ENCODE measurements around the gene SLC25A6.
"Not testable (repeated sequence)": the region's sequence is repeated elsewhere in the genome, so short reads cannot be mapped to it uniquely, and the experiment has no call there.

Gene SLC25A6
- total RNA-seq = 269 to 420 reads per million in 2 experiments

DNA sequence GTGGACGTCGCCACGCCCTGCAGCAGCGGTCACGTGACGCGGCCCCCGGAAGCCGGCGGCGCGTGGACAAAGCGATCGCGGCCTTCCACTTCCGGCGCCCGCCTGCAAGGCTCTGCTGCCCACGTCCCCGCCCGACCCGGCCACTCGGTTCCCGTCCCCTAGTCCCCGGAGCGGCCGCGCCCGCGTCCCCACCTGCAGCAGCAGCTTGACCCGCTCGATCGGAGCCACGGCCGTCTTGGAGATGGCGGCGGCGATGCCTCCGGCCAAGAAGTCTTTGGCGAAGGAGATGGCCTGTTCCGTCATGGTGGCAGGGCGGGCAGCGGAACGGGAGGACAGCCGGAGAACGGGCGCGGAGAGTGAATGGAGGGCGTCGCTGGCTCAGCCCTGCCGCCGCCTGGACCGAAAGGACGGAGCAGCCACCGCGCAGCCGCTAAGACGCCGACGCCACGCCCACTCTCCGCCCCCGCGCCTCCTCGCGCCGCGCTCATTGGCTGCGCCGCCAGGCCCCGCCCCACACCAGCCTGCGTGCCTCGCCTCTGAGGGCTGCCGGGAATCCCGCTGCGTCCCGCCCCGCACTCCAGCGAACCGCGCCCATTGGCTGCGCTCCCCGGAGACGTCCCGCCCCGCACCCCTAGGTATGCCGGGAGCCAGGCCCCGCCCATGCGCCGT, at the start of gene SLC25A6:
Gene SLC25A6, minus strand, starts transcription at position 407 of the 669 bp plus-strand sequence. Its CDS starts 104 bp downstream, at position 303.
- DNase-seq (ENCODE audit: low read depth) = peak; percentile 98

DNA sequence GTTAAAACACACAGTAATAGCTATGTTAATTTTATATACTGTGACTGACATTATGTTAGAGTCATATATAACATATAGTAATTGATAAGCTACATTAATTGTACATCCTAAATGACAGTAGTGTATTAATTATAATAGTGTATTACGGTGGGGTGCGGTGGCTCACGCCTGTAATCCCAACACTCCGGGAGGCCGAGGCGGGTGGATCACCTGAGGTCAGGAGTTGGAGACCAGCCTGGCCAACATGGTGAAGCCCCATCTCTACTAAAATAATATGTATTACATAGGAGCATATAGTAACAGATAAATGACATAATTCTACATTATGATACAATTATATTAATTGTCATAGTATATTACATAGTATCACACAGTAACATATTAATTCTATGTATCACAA, 48.6 kb upstream of the SLC25A6 start:
- DNase-seq (ENCODE audit: low read depth) = no peak

DNA sequence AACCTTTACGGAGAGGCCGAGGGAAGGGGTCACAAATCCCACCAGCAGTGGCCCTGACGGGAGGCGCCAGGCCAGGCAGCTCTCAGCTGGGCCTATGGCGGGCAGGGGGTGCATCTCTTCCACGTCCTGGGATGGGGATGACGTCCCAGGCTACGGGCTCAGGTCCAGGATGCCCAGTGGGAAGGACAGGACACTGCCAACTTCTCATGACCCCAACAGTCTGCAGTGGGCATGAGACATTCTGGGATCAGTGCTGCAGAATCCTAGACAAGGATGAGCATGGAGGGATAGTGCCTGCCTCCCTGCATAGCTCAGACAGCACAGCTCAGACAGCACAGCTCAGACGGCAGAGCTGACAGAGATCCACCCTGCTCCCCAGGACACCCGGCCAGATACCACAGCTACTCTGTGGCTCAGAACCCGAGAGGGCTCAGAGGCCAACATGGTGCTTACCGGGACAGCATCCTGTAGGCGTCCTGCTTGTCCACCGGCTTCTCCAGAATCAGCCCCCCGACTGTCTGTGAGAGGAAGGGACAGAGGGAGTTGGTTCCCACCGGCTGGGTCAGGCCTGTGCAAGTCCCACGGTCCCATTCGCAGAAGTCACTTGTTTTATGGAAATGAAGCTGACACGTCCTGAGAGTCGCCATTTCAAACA, 43.5 kb upstream of the SLC25A6 start:
- DNase-seq (ENCODE audit: low read depth) = no peak

DNA sequence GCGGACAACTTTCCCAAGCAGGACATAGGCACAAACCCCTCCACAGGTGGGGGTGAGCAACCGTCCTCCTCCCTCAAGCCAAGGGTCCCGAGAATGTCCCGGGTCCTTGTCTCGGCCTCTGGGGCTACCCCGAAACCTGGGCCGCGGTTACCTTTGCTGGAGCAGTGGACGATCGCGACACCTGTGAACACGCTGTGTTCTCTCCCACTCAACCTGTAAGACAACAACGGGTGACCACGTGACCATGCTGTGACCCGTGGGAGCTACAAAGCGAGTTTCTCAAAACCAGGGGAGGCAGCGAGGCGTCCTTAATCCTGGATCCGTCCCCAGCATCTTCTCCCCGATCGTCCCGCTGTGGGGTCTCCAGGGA, 42.9 kb upstream of the SLC25A6 start:
- DNase-seq (ENCODE audit: low read depth) = no peak

DNA sequence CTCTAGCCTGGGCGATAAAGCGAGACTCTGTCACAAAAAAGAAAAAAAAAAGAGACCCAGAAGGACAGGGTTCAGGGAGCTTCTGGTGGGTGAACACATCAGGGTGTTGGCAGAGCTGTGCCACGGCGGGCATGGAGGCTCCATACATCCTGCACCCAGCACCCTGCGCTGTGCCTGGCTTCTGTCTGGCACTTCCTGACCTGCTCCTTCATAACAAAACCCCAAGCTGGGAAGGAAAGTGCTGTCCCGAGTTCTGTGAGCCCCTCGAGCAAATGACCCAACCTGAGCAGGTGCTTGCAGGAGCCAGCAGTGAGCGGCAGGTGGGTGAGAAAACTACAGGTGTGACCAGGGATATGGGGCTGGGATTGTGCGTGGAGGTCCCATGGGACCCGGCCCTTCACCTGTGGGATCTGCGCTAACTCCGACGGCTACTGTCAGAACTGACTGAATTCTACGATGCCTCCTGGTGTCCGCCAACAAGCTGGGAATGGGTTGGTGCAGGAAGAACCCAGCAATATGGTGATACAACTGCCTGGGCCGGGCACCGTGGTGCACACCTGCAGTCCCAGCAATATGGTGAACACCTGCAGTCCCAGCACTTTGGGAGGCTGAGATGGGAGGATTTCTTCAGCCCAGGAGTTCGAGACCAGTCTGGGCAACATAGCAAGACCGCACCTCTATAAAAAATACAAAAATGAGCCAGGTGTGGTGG, 41.9 kb upstream of the SLC25A6 start:
- no peak for DNase-seq (ENCODE audit: low read depth)

DNA sequence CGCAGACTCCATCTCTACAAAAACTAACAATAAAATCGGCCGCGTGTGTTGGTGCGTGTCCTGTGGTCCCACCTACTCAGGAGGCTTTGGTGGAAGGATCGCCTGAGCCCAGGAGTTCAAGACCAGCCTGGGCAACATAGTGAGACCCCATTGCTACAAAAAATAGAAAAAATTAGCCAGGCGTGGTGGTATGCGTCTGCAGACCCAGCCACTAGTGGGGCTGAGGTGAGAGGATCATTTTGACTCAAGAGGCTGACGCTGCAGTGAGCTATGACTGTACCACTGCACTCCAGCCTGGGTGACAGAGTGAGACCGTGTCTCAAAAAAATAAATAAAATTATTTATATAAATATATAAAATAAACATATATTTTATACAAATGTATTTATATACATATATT, 38.5 kb upstream of the SLC25A6 start:
- DNase-seq (ENCODE audit: low read depth) = no peak

DNA sequence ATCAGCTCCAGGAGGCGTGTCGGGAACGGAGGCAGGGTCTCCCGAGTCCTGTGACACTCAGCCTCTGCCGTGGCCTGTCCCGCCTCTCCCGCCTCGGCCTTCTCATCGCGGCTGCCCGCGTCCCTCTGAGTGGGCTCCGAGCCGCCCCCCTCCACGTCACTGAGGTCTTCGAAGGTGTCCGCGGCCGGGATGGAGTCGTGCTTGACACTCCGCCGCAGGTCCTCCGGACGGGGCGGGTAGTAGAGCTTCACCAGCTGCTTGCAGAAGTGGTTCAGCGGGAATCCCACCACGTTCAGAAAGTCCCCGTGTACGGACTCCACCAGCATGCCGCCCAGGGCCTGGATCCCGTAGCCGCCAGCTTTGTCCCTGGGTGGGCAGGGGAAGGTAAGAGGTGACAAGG, 35.8 kb upstream of the SLC25A6 start:
- DNase-seq (ENCODE audit: low read depth) = no peak

DNA sequence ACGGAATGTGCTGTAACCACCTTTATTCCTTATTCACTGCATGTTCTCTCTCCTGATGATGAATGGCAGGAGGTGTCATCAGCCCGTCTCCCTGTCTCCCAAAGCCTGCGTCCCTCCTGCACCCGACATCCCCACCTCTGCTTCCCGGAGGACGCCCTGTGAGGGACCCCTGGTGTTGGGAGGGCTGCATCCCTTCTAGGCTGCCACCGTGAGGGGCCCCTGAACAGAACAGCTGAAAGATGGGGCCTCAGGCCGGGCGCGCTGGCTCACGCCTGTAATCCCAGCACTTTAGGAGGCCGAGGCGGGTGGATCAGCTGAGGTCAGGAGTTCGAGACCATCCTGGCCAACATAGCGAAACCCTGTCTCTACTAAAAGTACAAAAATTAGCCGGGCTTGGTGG, 34.4 kb upstream of the SLC25A6 start:
- not testable (repeated sequence) for DNase-seq (ENCODE audit: low read depth)

DNA sequence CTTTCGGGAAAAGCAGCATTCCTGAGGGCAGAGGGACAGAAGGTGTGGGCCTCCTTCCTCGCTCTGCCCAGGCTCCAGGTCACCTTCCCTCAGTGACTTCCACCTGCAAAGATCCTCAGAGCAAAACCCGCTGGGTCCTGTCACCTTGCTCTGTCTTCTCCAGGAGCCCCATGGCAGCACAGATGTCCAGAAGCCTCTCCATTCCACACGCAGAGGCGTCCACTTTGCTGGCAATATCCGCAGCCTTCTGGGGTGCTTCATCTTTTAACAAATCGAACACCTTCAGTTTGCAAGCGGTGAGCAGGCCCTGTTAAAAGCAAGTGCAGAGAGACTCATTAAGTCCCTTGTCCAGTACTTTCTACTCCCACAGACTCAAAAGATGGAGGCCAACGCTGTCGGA, 33.5 kb upstream of the SLC25A6 start:
- no peak for DNase-seq (ENCODE audit: low read depth)

DNA sequence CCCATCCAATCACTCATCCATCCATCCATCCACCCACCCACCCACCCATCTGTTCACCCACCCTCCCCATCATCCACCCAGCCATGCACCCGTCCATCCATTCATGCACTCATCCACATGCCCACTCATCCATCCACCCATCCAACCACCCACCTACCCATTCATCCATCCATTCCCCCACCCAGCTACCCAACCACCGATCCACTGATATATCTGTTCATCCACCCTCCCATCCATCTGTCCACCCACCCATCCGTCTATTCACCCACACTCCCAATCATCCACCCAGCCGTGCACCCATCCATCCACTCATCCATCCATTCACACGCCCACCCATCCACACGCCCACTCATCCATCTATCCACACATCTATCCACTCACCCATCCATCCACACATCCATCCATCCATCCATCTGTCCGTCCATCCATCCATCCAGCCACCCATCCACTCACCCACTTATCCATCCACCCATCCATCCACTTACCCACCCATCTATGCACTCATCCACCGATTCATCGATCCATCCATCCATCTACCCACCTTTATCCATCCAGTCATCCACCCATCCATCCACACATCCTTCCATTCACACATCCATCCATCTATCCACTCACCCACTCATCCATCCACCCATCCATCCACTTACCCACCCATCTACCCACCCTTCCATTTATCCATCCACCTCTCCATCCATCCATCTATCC, 32.4 kb upstream of the SLC25A6 start:
- no peak for DNase-seq (ENCODE audit: low read depth)

DNA sequence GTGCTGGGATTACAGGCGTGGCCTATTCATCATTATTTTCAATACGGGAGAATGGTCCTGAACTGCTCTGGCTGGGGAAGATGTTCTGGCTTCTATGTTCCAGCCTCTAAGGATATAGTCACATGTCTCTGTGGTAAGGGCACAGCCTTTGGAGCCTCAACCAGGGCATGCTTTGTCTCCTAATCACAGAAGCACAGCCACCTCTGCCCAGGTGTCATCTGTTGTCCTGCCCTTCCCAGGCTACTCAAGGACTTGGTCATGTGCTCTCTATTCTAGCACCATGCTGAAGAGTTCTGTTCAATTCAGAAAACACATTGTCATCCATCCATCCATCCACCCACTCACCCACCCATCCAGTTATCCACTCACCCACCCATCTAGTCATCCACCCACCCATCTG, 31.3 kb upstream of the SLC25A6 start:
- no peak for DNase-seq (ENCODE audit: low read depth)

DNA sequence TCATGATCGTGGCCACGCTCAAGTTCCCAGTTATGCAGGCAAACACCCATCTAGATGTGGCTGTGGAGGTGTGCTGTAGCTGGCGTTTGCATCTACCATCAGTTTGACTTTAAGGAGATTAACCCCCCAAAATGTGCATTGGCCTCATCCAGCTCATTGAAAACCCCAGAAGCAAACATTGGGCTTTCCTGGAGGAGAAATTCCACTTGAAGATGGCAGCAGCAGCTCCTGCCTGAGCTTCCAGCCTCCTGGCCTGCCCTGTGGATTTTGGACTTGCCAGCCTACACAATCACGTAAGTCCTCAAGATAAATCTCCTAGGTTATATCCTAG, 30.2 kb upstream of the SLC25A6 start:
- no peak for DNase-seq (ENCODE audit: low read depth)

DNA sequence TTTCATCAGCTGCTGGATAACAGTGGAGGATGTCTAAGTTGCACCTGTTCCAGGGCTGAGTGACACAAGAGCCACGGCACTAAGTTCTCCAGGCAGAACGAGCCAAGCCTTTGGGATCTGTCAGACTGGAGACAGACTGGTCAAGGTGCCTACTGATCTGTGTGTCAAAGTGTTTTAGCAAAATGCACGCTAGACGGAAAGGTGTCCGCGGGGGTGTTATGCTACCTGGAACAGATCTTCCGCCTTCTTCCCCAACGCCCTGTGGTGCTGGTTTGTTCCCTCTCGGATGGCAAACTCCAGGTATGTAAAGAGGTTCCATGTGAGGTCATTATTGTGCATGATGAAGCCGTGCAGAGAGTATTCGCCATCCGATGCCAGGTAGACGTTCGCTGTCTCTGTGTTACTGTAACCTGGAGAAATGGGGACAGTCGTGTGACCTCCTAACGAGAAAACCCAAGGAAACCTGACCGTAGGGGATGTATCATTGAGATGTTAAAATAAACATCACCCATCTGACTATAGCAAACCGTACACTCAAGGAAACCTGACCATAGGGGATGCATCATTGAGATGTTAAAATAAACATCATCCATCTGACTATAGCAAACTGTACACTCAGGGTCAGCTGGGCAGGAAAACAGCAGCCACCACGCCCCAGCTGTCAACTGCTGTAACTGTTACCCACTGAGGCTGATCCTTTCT, 29.7 kb upstream of the SLC25A6 start:
- no peak for DNase-seq (ENCODE audit: low read depth)

DNA sequence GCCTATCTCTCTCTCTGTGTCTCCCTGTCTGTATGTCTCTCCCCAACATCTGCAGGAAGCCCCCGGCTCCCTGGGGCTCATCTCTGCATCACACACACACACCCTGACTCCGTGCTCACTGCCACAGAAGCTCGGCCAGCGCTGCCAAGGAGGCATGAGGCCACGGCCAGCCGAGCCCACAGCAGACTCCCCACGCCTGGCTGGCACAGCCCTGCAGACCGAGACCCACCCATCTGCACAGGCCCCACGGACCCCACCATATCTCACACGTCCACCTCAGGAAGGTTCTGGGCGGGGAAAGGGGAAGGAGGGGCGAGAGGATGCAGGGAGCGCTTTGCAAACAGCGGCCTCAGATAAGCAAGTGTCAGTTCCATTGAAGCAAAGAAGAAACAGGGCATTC, 28.5 kb upstream of the SLC25A6 start:
- DNase-seq (ENCODE audit: low read depth) = no peak

DNA sequence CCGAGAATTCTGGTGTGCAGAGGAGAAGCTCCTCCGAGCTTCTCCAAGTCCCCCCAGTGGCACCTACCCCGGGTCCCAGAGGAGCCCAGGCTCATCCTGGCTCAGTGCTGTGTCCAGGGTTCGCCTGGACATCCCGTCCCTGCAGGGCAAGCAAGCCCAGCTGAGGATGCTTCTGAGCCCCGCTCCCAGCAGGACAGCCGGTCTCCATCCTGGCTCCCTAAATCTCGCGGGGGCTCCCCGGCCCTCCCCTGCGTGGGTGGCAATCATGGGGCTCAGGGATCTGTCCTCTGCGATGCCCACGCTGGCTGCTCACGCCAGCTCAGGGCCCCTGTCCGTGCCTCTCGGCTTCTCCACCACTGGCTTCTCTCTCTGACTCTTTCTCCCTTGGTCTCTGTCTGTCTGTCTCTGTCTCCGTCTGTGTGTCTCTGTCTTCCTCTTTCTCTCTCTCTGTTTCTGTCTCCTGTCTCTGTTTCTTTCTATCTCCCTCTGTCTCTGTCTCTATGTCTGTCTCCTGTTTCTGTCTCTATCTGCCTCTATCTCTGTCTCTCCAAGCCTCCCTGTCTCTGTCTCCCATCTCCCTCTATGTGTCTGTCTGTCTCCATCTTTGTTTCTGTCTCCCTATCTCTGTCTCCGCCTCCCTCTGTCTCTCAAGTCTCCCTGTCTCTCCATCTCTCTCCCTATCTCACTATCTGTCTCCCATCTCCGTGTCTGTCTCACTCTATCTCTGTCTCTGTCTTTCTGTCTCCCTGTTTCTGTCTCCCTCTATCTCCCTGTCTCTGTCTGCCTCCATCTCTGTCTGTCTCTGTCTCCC, 27.8 kb upstream of the SLC25A6 start:
- no peak for DNase-seq (ENCODE audit: low read depth)

DNA sequence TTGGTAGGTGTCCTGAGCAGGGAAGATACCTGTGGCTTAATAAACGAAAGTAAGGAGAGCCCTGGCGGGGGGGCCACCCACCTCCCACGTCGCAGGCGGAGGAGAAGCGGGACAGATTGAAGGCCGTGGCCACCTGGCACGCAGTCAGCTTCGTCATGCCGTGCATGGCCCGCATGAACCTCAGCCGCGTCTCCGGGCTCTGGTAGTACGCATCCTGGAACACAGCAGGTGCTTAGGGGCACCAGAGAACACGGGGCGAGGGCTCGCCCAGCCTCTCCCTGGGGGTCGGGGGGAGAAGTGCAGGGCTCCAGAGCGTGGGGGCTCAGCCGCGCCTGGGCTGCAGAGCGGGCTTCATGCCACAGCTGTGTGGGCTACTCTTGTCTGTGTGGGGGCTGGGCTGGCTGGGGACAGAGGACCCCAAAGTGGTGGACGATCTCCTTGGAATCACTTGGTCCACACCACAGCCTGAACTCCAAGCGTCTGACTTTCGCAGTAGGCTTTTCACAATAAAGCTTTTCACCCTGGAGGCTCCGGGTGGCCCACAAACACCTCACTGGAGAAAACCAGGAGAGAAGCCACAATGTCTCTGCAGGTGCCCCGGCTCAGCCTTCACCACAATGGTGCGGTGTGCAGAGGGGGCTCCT, 27.1 kb upstream of the SLC25A6 start:
- no peak for DNase-seq (ENCODE audit: low read depth)

DNA sequence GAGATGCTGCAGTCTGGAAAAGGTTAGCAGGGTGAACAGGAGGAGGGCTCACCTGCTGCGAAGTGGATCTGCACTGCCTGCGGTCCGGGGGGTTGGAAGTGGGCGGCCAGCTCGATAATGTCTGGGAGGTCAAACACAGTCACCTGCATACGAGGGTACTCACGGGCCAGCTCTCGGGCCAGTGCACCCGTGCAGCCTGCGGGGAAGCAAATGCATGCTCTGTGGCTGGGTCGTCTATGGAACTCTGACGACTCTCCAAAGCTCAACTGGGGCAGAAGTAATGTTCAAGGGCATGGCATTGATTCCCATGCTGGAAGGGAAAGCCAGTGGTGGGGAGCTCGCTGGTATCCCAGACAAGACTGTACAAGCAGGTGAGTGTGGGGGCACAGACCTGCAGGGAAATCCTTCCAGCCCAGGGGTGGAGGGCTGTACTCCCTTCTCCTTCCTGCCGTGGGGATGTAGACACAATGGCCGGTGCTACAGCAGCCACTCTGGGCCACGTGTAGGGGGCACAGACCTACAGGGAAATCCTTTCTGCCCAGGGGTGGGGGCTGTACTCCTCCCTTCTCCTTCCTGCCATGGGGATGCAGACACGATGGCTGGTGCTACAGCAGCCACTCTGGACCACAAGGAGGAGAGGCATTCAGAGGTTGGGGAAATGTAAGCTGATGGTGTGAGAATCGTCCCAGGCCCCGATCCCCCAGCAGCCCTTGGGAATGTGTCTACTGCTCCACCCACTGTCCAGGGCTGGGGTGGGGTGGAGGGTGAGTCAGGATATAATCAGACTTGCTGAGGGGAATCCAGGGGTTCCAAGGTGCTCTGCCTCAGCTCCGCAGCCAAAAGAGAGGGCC, 26.2 kb upstream of the SLC25A6 start:
- no peak for DNase-seq (ENCODE audit: low read depth)

DNA sequence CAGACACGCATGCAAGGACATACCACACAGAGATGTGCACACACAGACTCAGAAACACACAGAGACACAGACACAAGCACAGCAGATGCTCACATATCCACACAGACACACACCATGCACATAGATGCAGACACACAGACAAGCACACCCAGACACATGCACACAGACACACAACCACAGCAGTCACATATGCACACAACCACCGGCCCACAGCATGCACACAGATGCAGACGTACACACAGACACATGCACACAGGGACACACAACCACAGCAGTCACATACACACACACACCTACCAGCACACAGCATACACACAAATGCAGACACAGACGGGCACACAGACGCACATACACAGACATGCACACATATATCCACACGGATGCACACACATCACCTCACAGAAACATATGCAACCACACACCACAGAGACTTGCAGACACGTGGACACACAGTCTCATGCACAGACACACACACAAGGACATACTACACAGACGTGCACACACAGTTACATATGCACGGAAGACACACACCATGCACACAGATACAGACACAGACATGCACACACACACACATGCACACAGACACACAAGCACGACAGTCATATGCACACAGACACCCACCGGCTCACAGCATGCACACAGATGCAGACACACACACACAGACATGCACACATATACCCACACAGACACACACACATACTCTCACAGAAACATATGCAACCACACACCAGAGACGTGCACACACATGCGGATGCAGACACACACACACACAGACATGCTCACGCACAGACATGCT, 25.2 kb upstream of the SLC25A6 start:
- no peak for DNase-seq (ENCODE audit: low read depth)

DNA sequence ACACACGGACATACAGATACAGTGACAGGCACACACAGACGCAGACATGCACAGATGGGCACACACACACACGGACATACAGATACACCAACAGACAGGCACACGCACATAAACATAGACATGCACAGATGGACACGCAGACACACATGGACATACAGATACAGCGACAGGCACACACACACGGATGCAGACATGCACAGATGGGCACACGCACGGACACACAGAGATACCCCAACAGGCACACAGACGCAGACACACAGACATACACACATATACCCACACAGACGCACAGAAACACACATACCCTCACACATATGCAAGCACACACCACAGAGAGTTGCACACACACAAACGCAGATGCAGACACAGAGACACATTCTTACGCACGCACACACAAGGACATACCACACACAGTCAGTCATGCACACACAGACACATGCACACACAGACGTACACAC, 24.4 kb upstream of the SLC25A6 start:
- no peak for DNase-seq (ENCODE audit: low read depth)
